HL-60 (cell line): ENCODE data around the gene IQCK.

Experiments used
- POLR2AphosphoS5 ChIP-seq: IDR thresholded peaks from 2 replicates; pipeline ENCODE4 v1.6.1; 2012; ENCODE audit warnings: low read depth
- TF ChIP-seq, protein P1 (sequence below): IDR thresholded peaks from one replicate; pipeline ENCODE4 v1.5.1; 2011; ENCODE audit warnings: low read length, control low read depth, inconsistent platforms; ENCODE audit not compliant: insufficient read depth

GRCh38 chr16:19853742-19854542 is 135.9 kb downstream of the IQCK start:
- TF ChIP-seq POLR2AphosphoS5: no peak
- TF ChIP-seq, protein P1, sequence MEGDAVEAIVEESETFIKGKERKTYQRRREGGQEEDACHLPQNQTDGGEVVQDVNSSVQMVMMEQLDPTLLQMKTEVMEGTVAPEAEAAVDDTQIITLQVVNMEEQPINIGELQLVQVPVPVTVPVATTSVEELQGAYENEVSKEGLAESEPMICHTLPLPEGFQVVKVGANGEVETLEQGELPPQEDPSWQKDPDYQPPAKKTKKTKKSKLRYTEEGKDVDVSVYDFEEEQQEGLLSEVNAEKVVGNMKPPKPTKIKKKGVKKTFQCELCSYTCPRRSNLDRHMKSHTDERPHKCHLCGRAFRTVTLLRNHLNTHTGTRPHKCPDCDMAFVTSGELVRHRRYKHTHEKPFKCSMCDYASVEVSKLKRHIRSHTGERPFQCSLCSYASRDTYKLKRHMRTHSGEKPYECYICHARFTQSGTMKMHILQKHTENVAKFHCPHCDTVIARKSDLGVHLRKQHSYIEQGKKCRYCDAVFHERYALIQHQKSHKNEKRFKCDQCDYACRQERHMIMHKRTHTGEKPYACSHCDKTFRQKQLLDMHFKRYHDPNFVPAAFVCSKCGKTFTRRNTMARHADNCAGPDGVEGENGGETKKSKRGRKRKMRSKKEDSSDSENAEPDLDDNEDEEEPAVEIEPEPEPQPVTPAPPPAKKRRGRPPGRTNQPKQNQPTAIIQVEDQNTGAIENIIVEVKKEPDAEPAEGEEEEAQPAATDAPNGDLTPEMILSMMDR: no peak
